Measurements from ENCODE around the gene SPECC1L. TPM values are rescaled to one million over a fixed set of nuclear protein-coding genes. Genes with fewer than 3 reads are reported as not detected.

SPECC1L gene
- total RNA-seq, 4 donors from 2014 or later: 18.2 to 114 (median 55.3) TPM

- intact Hi-C loops (cut with DNase I; ENCODE audit: low total_unique reads): no loop called here
- TF ChIP-seq CTCF (IDR thresholded peaks at IDR 0.05) (no peak), POLR2A (IDR thresholded peaks at IDR 0.05) (no peak)
- no peak overlapping the region for H3K4me3 ChIP-seq
Measured at GRCh38 chr22:24386937-24387471, 116.4 kb downstream of the SPECC1L start.

GRCh38 chr22:24389680-24390079 is 119.0 kb downstream of the SPECC1L start:
- Histone ChIP-seq H3K4me1 (peaks cover 0 to 7% of the 10 kb centered on the region in 2 donors), H3K36me3 (no peaks in the 10 kb centered on the region), H3K27me3 (no peaks in the 10 kb centered on the region), H3K27ac (peak overlapping the region; percentile 8 to 68), H3K9me3 (no peaks in the 10 kb centered on the region), H3K4me3 (no peak overlapping the region)
- intact Hi-C loops (cut with DNase I; ENCODE audit: low total_unique reads): no loop called here
- DNase-seq: no peak
- TF ChIP-seq CTCF (IDR thresholded peaks at IDR 0.05): no peak
- no peak for TF ChIP-seq POLR2A (IDR thresholded peaks at IDR 0.05)

More at GRCh38 chr22:24386937-24387471, 116.4 kb downstream of the SPECC1L start:
- Histone ChIP-seq H3K4me1 (peaks cover 0 to 6% of the 10 kb centered on the region in 2 donors), H3K36me3 (no peaks in the 10 kb centered on the region), H3K27me3 (no peaks in the 10 kb centered on the region), H3K9me3 (no peaks in the 10 kb centered on the region), H3K27ac (no peak overlapping the region)
- DNase-seq: no peak

GRCh38 chr22:24390156-24390555 is 119.5 kb downstream of the SPECC1L start:
- Histone ChIP-seq H3K4me3 (no peak overlapping the region), H3K4me1 (peaks cover 0 to 7% of the 10 kb centered on the region in 2 donors), H3K9me3 (no peaks in the 10 kb centered on the region), H3K36me3 (no peaks in the 10 kb centered on the region), H3K27ac (peak overlapping the region; percentile 8 to 68), H3K27me3 (no peaks in the 10 kb centered on the region)
- intact Hi-C loops (cut with DNase I; ENCODE audit: low total_unique reads): no loop called here
- no peak for TF ChIP-seq CTCF (IDR thresholded peaks at IDR 0.05)
- TF ChIP-seq POLR2A (IDR thresholded peaks at IDR 0.05): no peak
- no peak for DNase-seq

DNA sequence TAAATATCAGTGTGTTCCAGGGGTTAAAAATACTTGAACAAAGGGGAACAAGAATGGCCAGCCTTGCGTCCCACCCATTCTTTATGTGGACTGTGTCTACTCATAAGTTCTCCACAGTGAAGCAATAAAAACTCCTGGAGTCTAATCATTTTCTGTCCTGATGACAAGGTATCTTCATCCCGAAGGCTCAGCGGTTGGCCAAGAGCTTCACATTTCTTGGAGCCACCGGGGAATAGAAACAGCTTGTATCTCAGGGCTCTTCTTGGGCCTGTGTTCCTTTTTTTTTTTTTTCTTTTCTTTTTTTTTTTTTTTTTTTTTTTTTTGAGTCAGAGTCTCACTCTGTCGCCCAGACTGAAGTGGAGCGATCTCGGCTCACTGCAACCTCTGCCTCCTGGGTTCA is 119.9 kb downstream of the SPECC1L start:
- Histone ChIP-seq H3K36me3 (no peaks in the 10 kb centered on the region), H3K9me3 (no peaks in the 10 kb centered on the region), H3K27ac (peak overlapping the region; percentile 51 to 68), H3K4me1 (peaks cover 0 to 7% of the 10 kb centered on the region in 2 donors), H3K27me3 (no peaks in the 10 kb centered on the region), H3K4me3 (no peak overlapping the region)
- peak; percentile 51 to 58 for DNase-seq
- intact Hi-C loops (cut with DNase I; ENCODE audit: low total_unique reads): no loop called here
- TF ChIP-seq POLR2A (IDR thresholded peaks at IDR 0.05): no peak
- TF ChIP-seq CTCF (IDR thresholded peaks at IDR 0.05): no peak

- no peak for DNase-seq
- no peak for TF ChIP-seq CTCF (IDR thresholded peaks at IDR 0.05)
- no peak for TF ChIP-seq POLR2A (IDR thresholded peaks at IDR 0.05)
- Histone ChIP-seq H3K36me3 (no peaks in the 10 kb centered on the region), H3K9me3 (no peaks in the 10 kb centered on the region), H3K27ac (peak overlapping the region in 1 of 2 donors; percentile 68), H3K27me3 (no peaks in the 10 kb centered on the region), H3K4me3 (no peak overlapping the region), H3K4me1 (peaks cover 0 to 7% of the 10 kb centered on the region in 2 donors)
- intact Hi-C loops (cut with DNase I; ENCODE audit: low total_unique reads): no loop called here
Measured at GRCh38 chr22:24391836-24392217, 121.2 kb downstream of the SPECC1L start.

Measured in uterus (tissue), 4 donors.